Measurements from ENCODE around the gene TNN.

Gene TNN

GRCh38 chr1:175183586-175183985 is 116.0 kb downstream of the TNN start:
- TF ChIP-seq, protein P1, sequence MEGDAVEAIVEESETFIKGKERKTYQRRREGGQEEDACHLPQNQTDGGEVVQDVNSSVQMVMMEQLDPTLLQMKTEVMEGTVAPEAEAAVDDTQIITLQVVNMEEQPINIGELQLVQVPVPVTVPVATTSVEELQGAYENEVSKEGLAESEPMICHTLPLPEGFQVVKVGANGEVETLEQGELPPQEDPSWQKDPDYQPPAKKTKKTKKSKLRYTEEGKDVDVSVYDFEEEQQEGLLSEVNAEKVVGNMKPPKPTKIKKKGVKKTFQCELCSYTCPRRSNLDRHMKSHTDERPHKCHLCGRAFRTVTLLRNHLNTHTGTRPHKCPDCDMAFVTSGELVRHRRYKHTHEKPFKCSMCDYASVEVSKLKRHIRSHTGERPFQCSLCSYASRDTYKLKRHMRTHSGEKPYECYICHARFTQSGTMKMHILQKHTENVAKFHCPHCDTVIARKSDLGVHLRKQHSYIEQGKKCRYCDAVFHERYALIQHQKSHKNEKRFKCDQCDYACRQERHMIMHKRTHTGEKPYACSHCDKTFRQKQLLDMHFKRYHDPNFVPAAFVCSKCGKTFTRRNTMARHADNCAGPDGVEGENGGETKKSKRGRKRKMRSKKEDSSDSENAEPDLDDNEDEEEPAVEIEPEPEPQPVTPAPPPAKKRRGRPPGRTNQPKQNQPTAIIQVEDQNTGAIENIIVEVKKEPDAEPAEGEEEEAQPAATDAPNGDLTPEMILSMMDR (IDR thresholded peaks at IDR 0.05), result no peak
- peaks cover 54 to 56% of the 10 kb centered on the region in 2 experiments for H3K4me1 ChIP-seq (ENCODE audit: control insufficient read depth in 1 of 2, insufficient read depth in 1 of 2, low read depth in 1 of 2, low read length in 1 of 2)
- H3K36me3 ChIP-seq, result peaks cover 32% of the 10 kb centered on the region
- no peaks in the 10 kb centered on the region for H3K9me3 ChIP-seq
- no peaks in the 10 kb centered on the region for H3K27me3 ChIP-seq
- no peak overlapping the region for H3K4me3 ChIP-seq (ENCODE audit: low read depth in 1 of 2, low read length in 1 of 2)
- H3K27ac ChIP-seq, result no peak overlapping the region

DNA sequence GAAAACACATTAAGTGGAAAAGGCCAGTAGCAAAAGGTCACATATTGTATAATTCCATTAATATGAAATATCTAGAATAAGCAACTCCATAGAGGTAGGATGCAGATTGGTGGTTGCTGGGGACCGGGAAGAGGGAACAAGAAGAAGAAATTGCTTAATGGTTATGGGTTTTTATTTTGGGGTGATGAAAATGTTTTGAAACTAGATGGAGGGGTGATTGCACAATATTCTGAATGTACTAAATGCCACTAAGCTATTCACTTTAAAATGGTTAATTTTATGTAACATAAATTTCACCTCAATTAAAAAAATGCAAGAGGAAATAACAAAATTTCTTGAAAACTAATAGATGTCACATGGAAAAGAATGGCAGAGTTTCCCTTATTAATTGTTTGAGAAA is 118.3 kb downstream of the TNN start:
- Histone ChIP-seq H3K9me3 (no peaks in the 10 kb centered on the region), H3K4me1 (ENCODE audit: control insufficient read depth in 1 of 2, insufficient read depth in 1 of 2, low read depth in 1 of 2, low read length in 1 of 2) (peaks cover 78 to 79% of the 10 kb centered on the region in 2 experiments), H3K4me3 (ENCODE audit: low read depth in 1 of 2, low read length in 1 of 2) (peak overlapping the region in 1 of 2 experiments; percentile 24), H3K27ac (peak overlapping the region; percentile 88), H3K27me3 (no peaks in the 10 kb centered on the region), H3K36me3 (peaks cover 27% of the 10 kb centered on the region)
- TF ChIP-seq, protein P1 (IDR thresholded peaks at IDR 0.05), result no peak

DNA sequence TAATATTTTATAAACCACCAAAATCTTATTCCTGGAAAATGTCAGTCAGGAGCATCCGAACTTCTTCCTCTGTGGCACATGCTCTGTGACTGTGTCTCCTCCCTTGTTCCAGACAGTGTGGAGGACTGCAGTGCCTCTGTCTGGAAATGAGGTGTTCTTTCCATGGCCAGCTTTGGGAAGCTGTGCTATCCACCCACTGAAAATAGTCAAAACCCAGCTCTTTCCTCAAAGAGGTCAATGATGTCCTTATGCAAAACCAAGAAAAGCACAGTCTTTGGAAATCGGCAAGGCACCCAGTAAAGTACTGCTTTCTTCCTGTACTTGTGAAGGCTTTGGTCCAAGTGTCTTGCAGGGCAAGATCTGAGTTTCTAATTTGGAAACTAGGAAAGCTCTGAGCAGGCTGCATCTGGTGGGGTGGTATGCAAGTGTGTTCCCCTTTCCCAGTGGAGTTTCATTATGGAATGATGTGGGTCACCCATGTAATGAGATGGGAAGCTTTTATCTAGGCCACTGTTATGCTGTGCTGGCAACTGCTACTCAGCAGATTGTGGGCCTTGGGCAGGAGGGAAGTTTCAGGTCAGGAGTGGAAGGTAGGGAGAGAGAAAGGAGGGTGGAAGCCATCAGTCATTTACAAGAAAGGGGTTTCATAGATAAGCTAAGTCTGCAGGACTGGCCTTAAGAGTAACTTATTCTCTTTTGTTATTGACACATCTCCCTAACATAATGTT is 119.0 kb downstream of the TNN start:
- H3K4me1 ChIP-seq (ENCODE audit: control insufficient read depth in 1 of 2, insufficient read depth in 1 of 2, low read depth in 1 of 2, low read length in 1 of 2), result peaks cover 82 to 86% of the 10 kb centered on the region in 2 experiments
- peak overlapping the region; percentile 88 for H3K27ac ChIP-seq
- H3K36me3 ChIP-seq, result peaks cover 20% of the 10 kb centered on the region
- peak overlapping the region; percentile 24 to 26 for H3K4me3 ChIP-seq (ENCODE audit: low read depth in 1 of 2, low read length in 1 of 2)
- no peaks in the 10 kb centered on the region for H3K27me3 ChIP-seq
- TF ChIP-seq, protein P1 (IDR thresholded peaks at IDR 0.05), result no peak
- no peaks in the 10 kb centered on the region for H3K9me3 ChIP-seq

DNA sequence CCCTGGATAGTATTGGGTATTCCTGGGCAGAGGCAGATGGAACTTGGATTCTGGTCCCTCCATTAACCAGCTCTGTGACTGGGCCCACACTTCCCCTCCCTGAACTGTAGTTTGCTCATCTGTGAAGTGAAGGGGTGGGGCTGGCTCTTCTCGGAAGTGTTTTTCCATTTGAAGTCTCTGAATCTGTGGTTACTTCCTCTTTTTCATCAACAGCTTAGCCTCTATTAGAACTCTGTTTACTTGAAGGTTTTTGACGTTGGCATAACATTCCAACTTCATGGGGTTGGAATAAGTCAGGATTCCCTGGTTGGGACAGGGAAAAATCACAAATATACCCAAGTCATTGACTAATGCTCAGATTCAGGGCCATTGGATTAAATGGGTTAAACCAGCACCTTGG is 121.3 kb downstream of the TNN start:
- Histone ChIP-seq H3K4me3 (ENCODE audit: low read depth in 1 of 2, low read length in 1 of 2) (peak overlapping the region; percentile 81 to 97), H3K9me3 (no peaks in the 10 kb centered on the region), H3K4me1 (ENCODE audit: control insufficient read depth in 1 of 2, insufficient read depth in 1 of 2, low read depth in 1 of 2, low read length in 1 of 2) (peaks cover 82 to 91% of the 10 kb centered on the region in 2 experiments), H3K36me3 (no peaks in the 10 kb centered on the region), H3K27me3 (no peaks in the 10 kb centered on the region), H3K27ac (peak overlapping the region; percentile 88)
- TF ChIP-seq, protein P1 (IDR thresholded peaks at IDR 0.05), result no peak

DNA sequence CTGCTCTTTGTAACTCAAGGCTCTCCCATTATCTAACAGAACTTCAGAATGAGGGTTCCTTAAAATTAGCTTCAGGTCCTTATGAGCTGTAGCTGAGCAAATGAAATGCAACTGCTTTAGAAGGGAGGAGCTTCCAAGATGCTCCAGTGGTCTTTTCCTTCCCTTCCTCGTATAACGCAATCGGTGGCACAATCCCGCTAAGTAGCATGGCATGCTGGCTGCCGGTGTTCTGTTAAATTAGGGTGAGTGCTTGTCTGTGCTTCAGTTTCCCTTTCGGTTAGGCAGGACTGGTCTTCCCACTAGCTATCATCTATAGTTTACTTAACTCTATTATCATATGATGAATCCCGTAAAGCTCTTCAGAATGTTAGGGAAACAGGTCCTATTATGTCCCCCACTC is 124.0 kb downstream of the TNN start:
- Histone ChIP-seq H3K4me1 (ENCODE audit: control insufficient read depth in 1 of 2, insufficient read depth in 1 of 2, low read depth in 1 of 2, low read length in 1 of 2) (peaks cover 55 to 68% of the 10 kb centered on the region in 2 experiments), H3K27me3 (no peaks in the 10 kb centered on the region), H3K4me3 (ENCODE audit: low read depth in 1 of 2, low read length in 1 of 2) (peak overlapping the region; percentile 81 to 97), H3K27ac (peak overlapping the region; percentile 88), H3K9me3 (no peaks in the 10 kb centered on the region), H3K36me3 (no peaks in the 10 kb centered on the region)
- TF ChIP-seq, protein P1 (IDR thresholded peaks at IDR 0.05), result no peak
